HG02852 (cell line): ENCODE results near the gene NBDY.
A peak's percentile ranks its signal among the peaks of the same experiment; 100 is the strongest.
"Not testable (repeated sequence)": the region's sequence is repeated elsewhere in the genome, so short reads cannot be mapped to it uniquely, and the experiment has no call there.

Source experiments
- ATAC-seq: cut with Tn5 transposase; IDR thresholded peaks from one replicate; pipeline ENCODE4 v1.9.1; 2021; ENCODE audit warnings: mild to moderate bottlenecking, moderate library complexity; ENCODE audit not compliant: unreplicated experiment

The NBDY gene

DNA sequence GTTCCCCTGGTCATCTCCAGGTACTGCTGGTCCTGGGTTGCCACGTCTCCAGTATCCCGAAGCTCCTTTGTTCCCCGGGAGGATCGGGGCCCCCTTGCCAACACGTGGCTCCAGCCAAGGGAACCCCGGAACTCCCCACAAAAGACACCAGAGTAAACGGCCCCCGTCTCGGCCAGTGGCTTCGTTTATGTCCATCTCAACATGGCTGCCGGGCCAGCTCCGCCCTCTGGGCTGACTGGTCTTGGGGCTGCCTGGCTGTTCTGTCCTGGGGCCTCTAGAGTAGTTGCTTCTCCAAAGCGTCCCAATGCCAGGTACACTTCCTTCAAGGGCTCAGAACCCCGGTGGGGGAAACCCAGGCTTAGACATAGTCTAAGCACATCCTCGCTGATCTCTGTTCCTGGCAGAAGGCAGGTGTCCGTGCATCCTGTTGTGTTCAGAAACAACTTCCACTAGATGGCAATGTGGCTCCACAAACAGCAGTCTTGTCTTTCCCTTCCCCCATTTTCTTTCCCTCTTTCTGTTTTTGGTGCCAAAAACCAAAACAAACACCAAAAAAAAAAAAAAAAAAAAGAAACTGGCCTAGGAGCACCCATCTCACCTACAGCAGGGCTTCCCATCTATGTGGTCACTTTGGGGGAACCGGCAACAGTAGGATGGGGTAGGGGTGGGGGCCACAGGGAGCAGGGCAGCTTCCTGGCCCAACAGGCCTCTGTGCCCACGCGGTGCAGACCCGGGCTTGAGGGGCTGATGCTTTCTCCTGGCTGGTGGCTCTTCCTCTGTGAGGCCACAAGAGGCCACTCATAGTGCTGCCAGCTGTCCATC is 35.3 kb downstream of the NBDY start:
- ATAC-seq: peak; percentile 37

DNA sequence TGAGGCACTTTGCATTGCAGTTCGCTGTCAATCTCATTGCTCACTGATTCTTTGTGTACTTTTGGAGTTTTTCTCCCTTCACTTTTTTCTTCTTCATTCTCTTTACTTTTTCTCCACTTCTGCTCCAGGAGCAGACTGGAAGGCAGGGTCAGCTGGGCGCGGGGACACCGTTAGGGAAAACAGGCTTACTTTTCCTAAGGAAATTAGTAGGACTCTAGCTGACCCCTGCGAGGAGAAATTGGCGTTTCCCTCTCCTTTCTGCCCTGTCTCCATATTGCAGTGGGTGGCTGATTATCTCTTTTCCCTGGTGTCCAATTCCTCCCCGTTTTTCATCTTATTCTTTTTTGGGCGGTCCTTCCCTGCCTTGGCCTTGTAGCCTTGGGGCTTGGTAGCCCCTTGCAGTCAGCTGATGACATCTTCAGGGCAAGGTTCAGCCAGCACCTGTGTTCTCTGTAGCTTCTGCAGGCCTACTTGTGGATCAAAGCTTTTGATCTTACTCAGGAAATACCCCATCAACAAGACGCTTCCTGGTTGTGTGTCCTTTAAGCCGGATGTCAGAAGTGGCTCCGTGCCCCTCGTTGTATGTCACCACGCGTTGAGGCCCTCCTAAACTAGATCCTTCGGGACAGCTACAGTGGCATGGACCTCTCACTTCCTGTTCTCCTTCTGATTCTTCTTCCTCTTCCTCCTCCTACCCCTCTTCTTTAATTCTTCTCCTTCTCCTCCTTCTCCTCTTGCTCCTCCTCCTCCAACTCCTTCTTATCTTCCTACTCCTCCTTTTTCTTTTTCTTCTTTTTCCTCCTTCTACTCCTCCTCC is 36.1 kb downstream of the NBDY start:
- ATAC-seq: no peak

- no peak for ATAC-seq
Observed at GRCh38 chrX:56765811-56766553, 36.9 kb downstream of the NBDY start.

- ATAC-seq: no peak
Observed at GRCh38 chrX:56766554-56767347, 37.7 kb downstream of the NBDY start.

DNA sequence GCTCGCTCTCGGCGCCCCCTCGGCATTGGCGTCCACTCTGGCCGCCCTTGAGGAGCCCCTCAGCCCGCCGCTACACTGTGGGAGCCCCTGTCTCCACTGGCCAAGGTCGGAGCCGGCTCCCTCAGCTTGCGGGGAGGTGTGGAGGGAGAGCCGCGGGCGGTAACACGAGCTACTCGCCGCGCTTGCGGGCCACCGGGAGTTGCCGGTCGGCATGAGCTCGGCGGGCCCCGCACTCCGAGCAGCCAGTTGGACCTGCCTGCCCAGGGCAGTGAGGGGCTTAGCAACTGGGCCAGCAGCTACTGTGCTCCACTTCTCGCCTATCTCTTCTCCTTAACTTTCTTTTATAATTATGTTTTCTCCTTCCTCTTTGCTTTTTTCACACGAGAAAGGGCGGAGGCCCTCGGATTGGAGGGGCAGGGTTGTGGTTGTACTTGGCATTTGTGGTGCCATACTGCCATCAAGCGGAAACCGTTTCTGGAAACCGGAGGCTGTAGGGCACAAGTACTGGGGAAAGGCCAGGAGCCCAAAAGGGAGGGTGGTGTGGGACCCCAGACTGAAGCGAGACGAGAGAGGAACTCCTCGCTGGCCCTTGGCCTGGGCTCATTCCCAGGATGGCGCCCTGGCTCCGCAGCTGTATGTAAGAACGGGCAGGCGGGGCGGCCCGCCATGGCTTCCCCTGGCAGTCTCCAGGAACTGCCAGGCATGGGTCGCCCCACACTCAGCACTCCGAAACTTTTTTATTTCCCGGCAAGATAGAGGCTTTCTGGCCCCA is 38.5 kb downstream of the NBDY start:
- peak; percentile 30 for ATAC-seq

GRCh38 chrX:56768120-56768660 is 39.1 kb downstream of the NBDY start:
- peak; percentile 19 for ATAC-seq

- peak; percentile 40 for ATAC-seq
Observed at GRCh38 chrX:56772675-56773521, 43.9 kb downstream of the NBDY start.

DNA sequence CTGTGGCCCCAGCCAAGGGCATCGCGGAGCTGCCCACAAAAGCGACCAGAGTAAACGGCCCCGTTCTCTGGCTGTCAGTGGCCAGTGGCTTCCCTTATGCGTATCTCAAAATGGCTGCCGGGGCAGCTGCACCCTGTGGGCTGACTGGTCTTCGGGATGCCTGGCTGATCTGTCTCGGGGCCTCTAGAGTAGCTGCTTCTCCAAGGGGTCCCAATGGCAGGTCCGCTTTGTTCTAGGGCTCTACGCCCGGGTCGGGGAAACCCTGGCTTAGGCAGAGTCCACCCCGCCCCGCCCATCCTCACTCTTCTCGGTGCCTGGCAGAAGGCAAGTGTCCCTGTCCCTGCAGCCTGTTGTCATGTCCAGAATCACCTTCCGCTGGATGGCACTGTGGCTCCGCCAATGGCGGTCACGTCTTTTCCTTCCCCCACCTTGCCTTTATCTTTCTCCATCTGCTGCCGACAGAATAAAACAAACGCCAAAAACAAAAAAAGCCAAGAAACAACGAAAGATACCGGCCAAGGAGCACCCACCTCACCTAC is 44.5 kb downstream of the NBDY start:
- ATAC-seq: peak; percentile 38

DNA sequence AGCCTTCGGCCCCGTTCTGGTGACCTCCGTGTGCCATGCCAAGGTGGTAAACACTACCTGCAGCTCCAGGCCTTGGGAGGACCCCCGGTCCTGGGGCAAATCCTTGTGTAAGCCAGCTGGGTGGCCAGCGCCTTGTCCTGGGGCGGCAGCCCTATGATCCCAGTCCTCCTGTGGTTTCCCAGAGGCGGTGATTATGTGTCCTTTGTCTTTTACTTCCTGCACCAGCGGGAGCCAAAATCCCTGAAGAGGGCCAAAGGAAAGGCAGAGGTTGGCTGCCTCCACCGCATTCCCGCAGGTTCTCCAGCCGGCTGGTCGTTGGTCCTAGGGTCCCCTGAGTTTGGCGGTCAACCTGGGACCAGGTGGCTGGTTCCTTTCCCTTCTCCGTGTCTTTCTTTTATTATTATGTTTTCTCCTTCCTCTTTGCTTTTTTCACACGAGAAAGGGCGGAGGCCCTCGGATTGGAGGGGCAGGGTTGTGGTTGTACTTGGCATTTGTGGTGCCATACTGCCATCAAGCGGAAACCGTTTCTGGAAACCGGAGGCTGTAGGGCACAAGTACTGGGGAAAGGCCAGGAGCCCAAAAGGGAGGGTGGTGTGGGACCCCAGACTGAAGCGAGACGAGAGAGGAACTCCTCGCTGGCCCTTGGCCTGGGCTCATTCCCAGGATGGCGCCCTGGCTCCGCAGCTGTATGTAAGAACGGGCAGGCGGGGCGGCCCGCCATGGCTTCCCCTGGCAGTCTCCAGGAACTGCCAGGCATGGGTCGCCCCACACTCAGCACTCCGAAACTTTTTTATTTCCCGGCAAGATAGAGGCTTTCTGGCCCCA is 49.3 kb downstream of the NBDY start:
- peak; percentile 36 for ATAC-seq

GRCh38 chrX:56778924-56779468 is 50.0 kb downstream of the NBDY start:
- peak; percentile 43 for ATAC-seq

- ATAC-seq: not testable (repeated sequence)
Observed at GRCh38 chrX:56780681-56781649, 51.9 kb downstream of the NBDY start.

DNA sequence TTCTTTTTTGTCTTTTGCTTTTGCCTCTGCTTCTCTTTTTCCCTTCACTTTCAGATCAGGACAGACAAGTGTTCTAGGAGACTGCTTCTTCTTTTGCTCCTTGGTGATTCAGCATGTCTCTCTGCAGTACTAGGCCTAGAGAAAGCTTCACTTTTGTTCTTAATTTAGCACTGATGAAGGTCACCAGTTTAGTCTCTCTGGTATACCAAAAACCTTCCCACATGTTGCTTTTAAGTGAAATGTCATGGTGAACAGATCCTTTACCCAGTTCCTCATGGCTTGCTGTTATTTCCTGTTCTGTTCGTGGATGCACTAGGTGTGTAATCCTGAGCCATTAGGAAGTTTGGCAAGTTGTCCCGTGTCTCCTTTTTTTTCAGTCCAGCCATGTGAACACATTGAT is 53.3 kb downstream of the NBDY start:
- no peak for ATAC-seq

- no peak for ATAC-seq
Observed at GRCh38 chrX:56782791-56783449, 53.9 kb downstream of the NBDY start.

DNA sequence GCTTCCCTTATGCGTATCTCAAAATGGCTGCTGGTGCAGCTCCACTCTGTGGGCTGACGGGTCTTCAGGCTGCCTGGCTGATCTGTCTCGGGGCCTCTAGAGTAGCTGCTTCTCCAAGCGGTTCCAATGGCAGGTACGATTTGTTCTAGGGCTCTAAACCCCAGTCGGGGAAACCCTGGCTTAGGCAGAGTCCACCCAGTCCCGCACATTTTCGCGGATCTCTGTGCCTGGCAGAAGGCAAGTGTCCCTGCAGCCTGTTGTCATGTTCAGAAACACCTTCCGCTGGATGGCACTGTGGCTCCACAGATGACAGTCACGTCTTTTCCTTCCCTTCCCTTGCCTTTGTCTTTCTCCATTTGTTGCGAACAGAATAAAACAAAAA is 54.4 kb downstream of the NBDY start:
- ATAC-seq: no peak

DNA sequence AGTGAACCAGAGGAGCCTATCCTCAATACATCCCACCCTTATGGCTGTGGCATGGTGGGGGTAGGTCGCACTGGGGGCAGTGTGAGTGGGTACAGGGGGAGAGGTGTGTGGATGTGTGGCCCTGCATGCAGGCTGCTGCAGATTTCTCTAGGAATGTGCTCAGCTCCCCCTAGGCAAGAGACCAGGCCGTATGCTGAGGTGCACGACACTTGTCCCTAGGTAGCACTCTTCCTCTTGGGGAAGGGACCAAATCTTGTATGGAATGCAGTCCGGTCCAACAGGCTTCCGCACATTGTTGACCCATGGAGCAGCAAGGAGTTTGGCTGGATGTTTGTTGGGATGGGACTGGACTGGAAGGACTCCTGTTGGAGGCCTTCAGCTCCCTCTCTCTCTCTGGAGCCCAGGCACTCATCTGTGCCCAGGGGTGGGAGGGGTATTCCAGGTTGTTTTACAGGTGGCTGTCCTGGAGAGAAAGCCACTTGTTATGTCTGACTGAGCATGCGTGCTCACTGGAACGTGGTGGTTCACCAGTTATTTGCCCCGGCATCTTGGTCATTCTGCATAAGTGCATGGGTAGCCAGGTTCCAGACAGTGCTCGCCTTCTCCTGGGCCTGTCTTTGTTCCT is 55.1 kb downstream of the NBDY start:
- no peak for ATAC-seq
